WTC11 (cell line): Measurements from ENCODE around the gene HDAC6. TPM values are rescaled to one million over a fixed set of nuclear protein-coding genes. Genes with fewer than 3 reads are reported as not detected.
A peak's percentile ranks its signal among the peaks of the same experiment; 100 is the strongest.
"Not testable (repeated sequence)": the region's sequence is repeated elsewhere in the genome, so short reads cannot be mapped to it uniquely, and the experiment has no call there.

Experiments used
- ATAC-seq: fragments of 200-7000 bp; cut with Tn5 transposase; 2 replicates; pipeline ENCODE4 v1.10.0; 2021; ENCODE audit warnings: mild to moderate bottlenecking, moderate library complexity
- CTCF ChIA-PET: fragments of 300-600 bp; sonication (Branson Sonifier 250); formaldehyde crosslinking; loops from one replicate; lab custom pipeline; 2021; ENCODE audit warnings: antibody characterized with exemption; lab: Charles Lee
- POLR2A ChIA-PET: fragments of 350-600 bp; sonication (Branson Sonifier 250); formaldehyde crosslinking; loops from one replicate; lab custom pipeline; 2021; ENCODE audit warnings: antibody characterized with exemption; lab: Charles Lee
- DNase-seq: peaks from one replicate; pipeline ENCODE4 v3.0.0; 2021; ENCODE audit warnings: low spot score
- H3K27ac Mint-ChIP-seq: 2 replicates; pipeline ENCODE4 v1.8.0; 2021; ENCODE audit warnings: mixed read lengths
- H3K27me3 Mint-ChIP-seq: 2 replicates; pipeline ENCODE4 v1.8.0; 2021; ENCODE audit warnings: low read depth, mild to moderate bottlenecking, moderate library complexity, mixed read lengths
- H3K36me3 Mint-ChIP-seq: 2 replicates; pipeline ENCODE4 v1.8.0; 2021; ENCODE audit warnings: mixed read lengths
- H3K4me1 Mint-ChIP-seq: 2 replicates; pipeline ENCODE4 v1.8.0; 2022; ENCODE audit warnings: mixed read lengths
- H3K4me3 Mint-ChIP-seq: 2 replicates; pipeline ENCODE4 v1.8.0; 2021; ENCODE audit warnings: mild to moderate bottlenecking, moderate library complexity, mixed read lengths
- H3K9me3 Mint-ChIP-seq: 2 replicates; pipeline ENCODE4 v1.8.0; 2021; ENCODE audit warnings: mixed read lengths
- AFF4 ChIP-seq: sonication (generic); formaldehyde crosslinking; IDR thresholded peaks from 2 replicates; pipeline ENCODE4 v1.8.1; 2023; ENCODE audit warnings: mild to moderate bottlenecking, missing genetic modification reagents, borderline replicate concordance
- CBFB ChIP-seq: sonication (generic); formaldehyde crosslinking; IDR thresholded peaks from 2 replicates; pipeline ENCODE4 v1.8.1; 2022; ENCODE audit warnings: mild to moderate bottlenecking, low read depth, missing genetic modification reagents
- CREM ChIP-seq: sonication (generic); formaldehyde crosslinking; IDR thresholded peaks from 2 replicates; pipeline ENCODE4 v1.8.1; 2022; ENCODE audit warnings: mild to moderate bottlenecking, missing genetic modification reagents, moderate library complexity
- CTCF ChIP-seq: fragments of 200-600 bp; IDR thresholded peaks from 2 replicates; pipeline ENCODE4 v1.8.0; 2022; ENCODE audit warnings: antibody characterized with exemption
- ELF4 ChIP-seq: sonication (generic); formaldehyde crosslinking; IDR thresholded peaks from 2 replicates; pipeline ENCODE4 v1.8.1; 2022; ENCODE audit warnings: low read depth, mild to moderate bottlenecking, moderate library complexity, missing genetic modification reagents
- ESRRA ChIP-seq: sonication (generic); formaldehyde crosslinking; IDR thresholded peaks from 2 replicates; pipeline ENCODE4 v1.8.1; 2022; ENCODE audit warnings: mild to moderate bottlenecking, missing genetic modification reagents, borderline replicate concordance
- FOXJ3 ChIP-seq: sonication (generic); formaldehyde crosslinking; IDR thresholded peaks from 2 replicates; pipeline ENCODE4 v1.9.0; 2021; ENCODE audit warnings: missing genetic modification reagents, mild to moderate bottlenecking, borderline replicate concordance
- GRHL2 ChIP-seq: fragments of 250-450 bp; sonication (Bioruptor Pico); IDR thresholded peaks from 2 replicates; pipeline ENCODE4 v1.8.0; 2022; ENCODE audit warnings: mild to moderate bottlenecking, moderate library complexity; ENCODE audit not compliant: insufficient replicate concordance, severe bottlenecking
- KAT7 ChIP-seq: sonication (generic); formaldehyde crosslinking; IDR thresholded peaks from 2 replicates; pipeline ENCODE4 v1.8.1; 2023; ENCODE audit warnings: missing genetic modification reagents, mild to moderate bottlenecking, borderline replicate concordance
- SMAD3 ChIP-seq: sonication (generic); formaldehyde crosslinking; IDR thresholded peaks from 2 replicates; pipeline ENCODE4 v1.8.0; 2022; ENCODE audit warnings: missing genetic modification reagents, mild to moderate bottlenecking, borderline replicate concordance
- SMAD4 ChIP-seq: sonication (generic); formaldehyde crosslinking; IDR thresholded peaks from 2 replicates; pipeline ENCODE4 v1.8.0; 2022; ENCODE audit warnings: mild to moderate bottlenecking, missing genetic modification reagents
- TEAD4 ChIP-seq: sonication (generic); formaldehyde crosslinking; IDR thresholded peaks from 2 replicates; pipeline ENCODE4 v1.8.0; 2022; ENCODE audit warnings: mild to moderate bottlenecking, missing genetic modification reagents
- ZNF121 ChIP-seq: sonication (generic); formaldehyde crosslinking; IDR thresholded peaks from 2 replicates; pipeline ENCODE4 v1.8.0; 2023; ENCODE audit warnings: missing genetic modification reagents
- ZNF281 ChIP-seq: sonication (generic); formaldehyde crosslinking; IDR thresholded peaks from 2 replicates; pipeline ENCODE4 v1.8.0; 2023; ENCODE audit warnings: mild to moderate bottlenecking, missing genetic modification reagents
- ZNF396 ChIP-seq: fragments of 250-450 bp; sonication (Bioruptor Pico); IDR thresholded peaks from 2 replicates; pipeline ENCODE4 v1.8.0; 2021; ENCODE audit warnings: mild to moderate bottlenecking, moderate library complexity, borderline replicate concordance
- ZNF423 ChIP-seq: fragments of 250-450 bp; sonication (Bioruptor Pico); IDR thresholded peaks from 2 replicates; pipeline ENCODE4 v2.1.2; 2022; ENCODE audit warnings: mild to moderate bottlenecking, moderate library complexity
- ZNF512 ChIP-seq: sonication (generic); formaldehyde crosslinking; IDR thresholded peaks from 2 replicates; pipeline ENCODE4 v1.8.1; 2022; ENCODE audit warnings: missing genetic modification reagents, borderline replicate concordance
- total RNA-seq: library from RNA; stranded (reverse); gene quantifications from 3 replicates; pipeline ENCODE4 v1.2.3, GENCODE V29; 2021
- TF ChIP-seq, protein P1 (sequence below): sonication (generic); formaldehyde crosslinking; IDR thresholded peaks from 2 replicates; pipeline ENCODE4 v1.8.1; 2023; ENCODE audit warnings: mild to moderate bottlenecking, missing genetic modification reagents

The HDAC6 gene
- total RNA-seq, 1 experiment from 2014 or later, result 58.5 TPM

- ChIA-PET POLR2A (no interaction called here), CTCF (no interaction called here)
- ATAC-seq (no peak), DNase-seq (no peak)
- H3K36me3 Mint-ChIP-seq, result no peaks in the 10 kb centered on the region; the same call in 1 of the 2 replicates
- H3K27ac Mint-ChIP-seq, result no peak overlapping the region
- H3K27me3 Mint-ChIP-seq, result no peaks in the 10 kb centered on the region
- H3K4me3 Mint-ChIP-seq, result no peak overlapping the region
- no peaks in the 10 kb centered on the region for H3K4me1 Mint-ChIP-seq
- TF ChIP-seq SMAD3 (CRISPR knock-in tag), result no peak
- no peak for TF ChIP-seq ELF4 (CRISPR knock-in tag)
- TF ChIP-seq CREM (CRISPR knock-in tag), result no peak
- H3K9me3 Mint-ChIP-seq, result no peaks in the 10 kb centered on the region
These were observed 17.0 kb downstream of the HDAC6 start for GRCh38 chrX:48818866-48819265.

DNA sequence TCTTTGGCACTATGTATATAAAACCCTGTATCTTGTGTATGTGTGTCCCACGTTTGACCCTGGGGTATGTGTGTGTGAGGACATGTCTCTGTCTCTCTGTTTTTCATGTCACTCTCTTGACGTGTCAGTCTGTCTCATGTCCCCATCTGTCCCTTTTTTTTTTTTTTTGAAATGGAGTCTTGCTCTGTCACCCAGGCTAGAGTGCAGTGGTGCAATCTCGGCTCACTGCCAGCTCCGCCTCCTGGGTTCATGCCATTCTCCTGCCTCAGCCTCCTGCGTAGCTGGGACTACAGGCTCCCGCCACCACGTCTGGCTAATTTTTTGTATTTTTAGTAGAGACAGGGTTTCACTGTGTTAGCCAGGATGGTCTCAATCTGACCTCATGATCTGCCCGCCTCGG is 17.5 kb downstream of the HDAC6 start:
- H3K4me3 Mint-ChIP-seq, H3K27ac Mint-ChIP-seq, ATAC-seq, H3K27me3 Mint-ChIP-seq, H3K9me3 Mint-ChIP-seq, POLR2A ChIA-PET, H3K36me3 Mint-ChIP-seq, CTCF ChIA-PET, DNase-seq, H3K4me1 Mint-ChIP-seq: not testable (repeated sequence)

DNA sequence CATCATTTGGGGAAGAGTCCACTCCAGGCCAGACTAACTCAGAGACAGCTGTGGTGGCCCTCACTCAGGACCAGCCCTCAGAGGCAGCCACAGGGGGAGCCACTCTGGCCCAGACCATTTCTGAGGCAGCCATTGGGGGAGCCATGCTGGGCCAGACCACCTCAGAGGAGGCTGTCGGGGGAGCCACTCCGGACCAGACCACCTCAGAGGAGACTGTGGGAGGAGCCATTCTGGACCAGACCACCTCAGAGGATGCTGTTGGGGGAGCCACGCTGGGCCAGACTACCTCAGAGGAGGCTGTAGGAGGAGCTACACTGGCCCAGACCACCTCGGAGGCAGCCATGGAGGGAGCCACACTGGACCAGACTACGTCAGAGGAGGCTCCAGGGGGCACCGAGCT is 21.2 kb downstream of the HDAC6 start:
- ATAC-seq (peak; percentile 63), DNase-seq (peak; percentile 18)
- Mint-ChIP-seq H3K27ac (no peak overlapping the region), H3K4me3 (no peak overlapping the region), H3K4me1 (peaks cover 6% of the 10 kb centered on the region), H3K36me3 (peaks cover 9% of the 10 kb centered on the region), H3K27me3 (no peaks in the 10 kb centered on the region), H3K9me3 (no peaks in the 10 kb centered on the region)
- ChIA-PET POLR2A (interaction anchor here (0.5 kb wide), 1 partner anchor 276 kb away, joined by 3 read pairs; no protein-coding TSS in a partner anchor), CTCF (interaction anchor here (0.6 to 0.9 kb wide), 2 partner anchors 9 to 175 kb away, joined by 3 read pairs; no protein-coding TSS in a partner anchor)
- no peak for TF ChIP-seq CBFB
- TF ChIP-seq, protein P1, sequence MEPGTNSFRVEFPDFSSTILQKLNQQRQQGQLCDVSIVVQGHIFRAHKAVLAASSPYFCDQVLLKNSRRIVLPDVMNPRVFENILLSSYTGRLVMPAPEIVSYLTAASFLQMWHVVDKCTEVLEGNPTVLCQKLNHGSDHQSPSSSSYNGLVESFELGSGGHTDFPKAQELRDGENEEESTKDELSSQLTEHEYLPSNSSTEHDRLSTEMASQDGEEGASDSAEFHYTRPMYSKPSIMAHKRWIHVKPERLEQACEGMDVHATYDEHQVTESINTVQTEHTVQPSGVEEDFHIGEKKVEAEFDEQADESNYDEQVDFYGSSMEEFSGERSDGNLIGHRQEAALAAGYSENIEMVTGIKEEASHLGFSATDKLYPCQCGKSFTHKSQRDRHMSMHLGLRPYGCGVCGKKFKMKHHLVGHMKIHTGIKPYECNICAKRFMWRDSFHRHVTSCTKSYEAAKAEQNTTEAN (CRISPR knock-in tag), result no peak
- TF ChIP-seq GRHL2 (CRISPR knock-in tag), result no peak
- no peak for TF ChIP-seq ESRRA (CRISPR knock-in tag)
- TF ChIP-seq KAT7 (CRISPR knock-in tag), result no peak
- TF ChIP-seq TEAD4, result no peak
- no peak for TF ChIP-seq ZNF121 (CRISPR knock-in tag)
- TF ChIP-seq ZNF423 (CRISPR knock-in tag), result no peak

GRCh38 chrX:48824066-48824465 is 22.2 kb downstream of the HDAC6 start:
- CTCF ChIA-PET, result no interaction called here
- H3K4me1 Mint-ChIP-seq, result peaks cover 11% of the 10 kb centered on the region
- DNase-seq (no peak), ATAC-seq (no peak)
- H3K27me3 Mint-ChIP-seq, result no peaks in the 10 kb centered on the region
- H3K27ac Mint-ChIP-seq, result no peak overlapping the region
- H3K9me3 Mint-ChIP-seq, result no peaks in the 10 kb centered on the region
- H3K4me3 Mint-ChIP-seq, result no peak overlapping the region
- POLR2A ChIA-PET, result no interaction called here
- H3K36me3 Mint-ChIP-seq, result peaks cover 9% of the 10 kb centered on the region
- no peak for TF ChIP-seq SMAD4 (CRISPR knock-in tag)
- no peak for TF ChIP-seq CTCF
- TF ChIP-seq FOXJ3 (CRISPR knock-in tag), result no peak
- TF ChIP-seq ZNF281 (CRISPR knock-in tag), result no peak
- TF ChIP-seq AFF4 (CRISPR knock-in tag), result no peak
- TF ChIP-seq ZNF512 (CRISPR knock-in tag), result no peak
- TF ChIP-seq ZNF396 (CRISPR knock-in tag), result no peak
